K562 (cell line): ENCODE data around the gene KLHL29. TPM values are rescaled to one million over a fixed set of nuclear protein-coding genes. Genes with fewer than 3 reads are reported as not detected.

Source experiments
- ATAC-seq: fragments of 200-7000 bp; cut with Tn5 transposase; 3 replicates; pipeline ENCODE4 v1.9.1; 2020; ENCODE audit warnings: moderate library complexity
- BruUV-seq: library from RNA; stranded (reverse); fragments of 400-500 nt; replicated peaks from 2 replicates; lab custom pipeline; 2021; lab: Mats Ljungman, UMichigan
- CTCF ChIA-PET: fragments of 300-600 bp; formaldehyde crosslinking; extraction: SDS; loops from one replicate; lab custom pipeline; 2021; ENCODE audit warnings: low intra/inter-chr PET ratio; lab: Yijun Ruan, JAX
- POLR2A ChIA-PET: fragments of 300-600, 350-650 bp; sonication (Branson Sonifier 250); formaldehyde crosslinking; extraction: SDS; loops from one replicate; lab custom pipeline; 2021; ENCODE audit warnings: antibody characterized with exemption, inconsistent platforms; lab: Yijun Ruan, JAX
- DNase-seq, 4 experiments: peaks; one replicate each; pipeline versions ENCODE4 v3.0.0 to v3.0.0-alpha.2; 2011 to 2018; ENCODE audit warnings: low spot score in 3 of 4, mixed read lengths in 3 of 4; ENCODE audit errors: extremely low read depth in 1 of 4
- FAIRE-seq: peaks from 2 replicates; lab custom pipeline; 2011; peaks lifted over from hg19 to GRCh38; lab: Jason Lieb, UNC
- H2AFZ ChIP-seq: 2 replicates; pipeline ENCODE4 v1.6.0; 2011; ENCODE audit warnings: low read depth, low read length, control low read depth, inconsistent platforms
- H3K27ac ChIP-seq: fragments of 200-600 bp; 3 replicates; pipeline ENCODE4 v1.8.0; 2011; ENCODE audit warnings: low read depth, mild to moderate bottlenecking, control low read depth, inconsistent platforms, low read length, moderate library complexity, mixed read lengths; ENCODE audit errors: extremely low read depth
- H3K27me3 ChIP-seq, 2 experiments: fragments of 300-600 bp in 1 of 2; 2 replicates in 1 of 2; 3 replicates in 1 of 2; pipeline versions ENCODE4 v1.6.0 to v1.8.0; 2011; ENCODE audit warnings: inconsistent platforms in 2 of 2, low read length in 2 of 2, mild to moderate bottlenecking in 1 of 2, mixed read lengths in 1 of 2, moderate library complexity in 1 of 2; ENCODE audit not compliant: control insufficient read depth in 2 of 2, insufficient read depth in 2 of 2
- H3K36me3 ChIP-seq: fragments of 300-600 bp; 3 replicates; pipeline ENCODE4 v1.8.0; 2011; ENCODE audit warnings: mild to moderate bottlenecking, low read length, inconsistent platforms; ENCODE audit not compliant: control insufficient read depth, insufficient read depth
- H3K4me1 ChIP-seq, 2 experiments: fragments of 200-600 bp in 1 of 2; replicated peaks in 1 of 2; 2 replicates in 1 of 2; 3 replicates in 1 of 2; pipeline versions ENCODE4 v1.5.1 to v1.8.0; 2011; ENCODE audit warnings: inconsistent platforms in 2 of 2, low read length in 2 of 2, mild to moderate bottlenecking in 1 of 2, mixed read lengths in 1 of 2, moderate library complexity in 1 of 2; ENCODE audit not compliant: control insufficient read depth in 2 of 2, insufficient read depth in 2 of 2
- H3K4me2 ChIP-seq: 2 replicates; pipeline ENCODE4 v1.6.1; 2011; ENCODE audit warnings: low read length, control low read depth, inconsistent platforms, mixed read lengths; ENCODE audit not compliant: insufficient read depth
- H3K4me3 ChIP-seq: fragments of 200-600 bp; sonication (generic), shearing (Covaris generic); 2 replicates; pipeline ENCODE4 v1.5.1; 2016; ENCODE audit warnings: control low read depth, inconsistent platforms
- H3K79me2 ChIP-seq: fragments of 200-600 bp; 3 replicates; pipeline ENCODE4 v1.8.0; 2011; ENCODE audit warnings: low read length, inconsistent platforms; ENCODE audit not compliant: control insufficient read depth, insufficient read depth
- H3K9ac ChIP-seq, 2 experiments: 2 replicates each; pipeline versions ENCODE4 v1.6.0 to v1.6.1; 2011; ENCODE audit warnings: low read depth in 2 of 2, low read length in 2 of 2, control low read depth in 1 of 2, inconsistent platforms in 1 of 2, mild to moderate bottlenecking in 1 of 2, mixed read lengths in 1 of 2; ENCODE audit not compliant: insufficient read depth in 1 of 2
- H3K9me1 ChIP-seq: one replicate; pipeline ENCODE4 v1.6.0; 2011; ENCODE audit warnings: inconsistent platforms, mild to moderate bottlenecking, low read length, moderate library complexity; ENCODE audit not compliant: control insufficient read depth, insufficient read depth
- H3K9me3 ChIP-seq: replicated peaks from 2 replicates; pipeline ENCODE4 v1.5.1; 2011; ENCODE audit warnings: low read depth, low read length, inconsistent platforms; ENCODE audit not compliant: control insufficient read depth, insufficient read depth
- H4K20me1 ChIP-seq: replicated peaks from 2 replicates; pipeline ENCODE4 v1.6.1; 2011; ENCODE audit warnings: low read length, inconsistent platforms, mixed read lengths; ENCODE audit not compliant: control insufficient read depth, insufficient read depth
- GABPB1 ChIP-seq: sonication (generic); formaldehyde crosslinking; IDR thresholded peaks from 2 replicates; pipeline ENCODE4 v1.8.0; 2022; ENCODE audit warnings: mild to moderate bottlenecking, missing genetic modification reagents
- HMG20B ChIP-seq: fragments of 250-450 bp; sonication (Bioruptor Pico); IDR thresholded peaks from 2 replicates; pipeline ENCODE4 v1.5.0; 2021; ENCODE audit warnings: mild to moderate bottlenecking
- HOXB6 ChIP-seq: fragments of 250-450 bp; sonication (Bioruptor Pico); IDR thresholded peaks from 2 replicates; pipeline ENCODE4 v1.5.1; 2022; ENCODE audit warnings: mild to moderate bottlenecking, borderline replicate concordance
- NFXL1 ChIP-seq: fragments of 450-650 bp; formaldehyde crosslinking; IDR thresholded peaks from 2 replicates; pipeline ENCODE4 v1.4.0; 2021; ENCODE audit warnings: mild to moderate bottlenecking
- PHF8 ChIP-seq: fragments of 200-600 bp; sonication (generic); IDR thresholded peaks from 2 replicates; pipeline ENCODE4 v1.6.1; 2012; ENCODE audit warnings: mixed run types, mild to moderate bottlenecking, inconsistent platforms, low read length, moderate library complexity, borderline replicate concordance
- RBFOX2 ChIP-seq: fragments of 200-400 bp; formaldehyde crosslinking; IDR thresholded peaks from 2 replicates; pipeline ENCODE4 v1.6.1; 2017; ENCODE audit warnings: low read depth, mild to moderate bottlenecking, low read length, moderate library complexity
- SAFB ChIP-seq: fragments of 200-400 bp; formaldehyde crosslinking; IDR thresholded peaks from 2 replicates; pipeline ENCODE4 v1.6.1; 2017; ENCODE audit warnings: low read depth, low read length, borderline replicate concordance
- SIX5 ChIP-seq, 2 experiments: IDR thresholded peaks; 2 replicates each; pipeline ENCODE4 v1.6.1; 2011; ENCODE audit warnings: low read length in 2 of 2, borderline replicate concordance in 1 of 2, low read depth in 1 of 2, mild to moderate bottlenecking in 1 of 2, moderate library complexity in 1 of 2; ENCODE audit not compliant: insufficient read depth in 1 of 2
- SMAD2 ChIP-seq: fragments of 150-350 bp; IDR thresholded peaks from 2 replicates; pipeline ENCODE4 v1.6.1; 2014; ENCODE audit warnings: low read depth, mild to moderate bottlenecking, low read length
- SMARCE1 ChIP-seq: fragments of 450-650 bp; IDR thresholded peaks from 2 replicates; pipeline ENCODE4 v1.7.1; 2016; ENCODE audit warnings: mild to moderate bottlenecking
- ZFP30 ChIP-seq: fragments of 250-450 bp; sonication (Bioruptor Pico); IDR thresholded peaks from 2 replicates; pipeline ENCODE4 v1.8.0; 2022; ENCODE audit warnings: moderate library complexity, mild to moderate bottlenecking, inconsistent platforms, borderline replicate concordance
- ZNF217 ChIP-seq: sonication (generic); formaldehyde crosslinking; IDR thresholded peaks from 2 replicates; pipeline ENCODE4 v1.8.0; 2022; ENCODE audit warnings: mild to moderate bottlenecking, missing genetic modification reagents
- ZNF707 ChIP-seq: fragments of 250-450 bp; sonication (Bioruptor Pico); conservative IDR thresholded peaks from 2 replicates; pipeline ENCODE4 v1.8.0; 2022; ENCODE audit warnings: inconsistent platforms, mild to moderate bottlenecking, moderate library complexity
- WGBS: fragments of 100-300 bp; shearing (Covaris generic); methylation state at CpG from one replicate; pipeline ENCODE4 v1.1.6; 2016; ENCODE audit warnings: low coverage, mixed read lengths; ENCODE audit not compliant: insufficient coverage; ENCODE audit errors: missing lambda C conversion rate; 5-methylcytosine and 5-hydroxymethylcytosine counted together
- in situ Hi-C: fragments of 300-500 bp; cut with MboI; formaldehyde crosslinking; loops from 4 replicates; pipeline ENCODE4 v1.15.0; 2018; ENCODE audit warnings: inconsistent platforms, mixed read lengths
- intact Hi-C: fragments of 100-400 bp; cut with micrococcal nuclease; formaldehyde crosslinking; loops from 2 replicates; pipeline ENCODE4 v1.14.2; 2022
- polyA plus RNA-seq, 8 experiments: library from polyadenylated mRNA; depleted of rRNA in 4 of 8; stranded (reverse) in 5 of 8; unstranded in 3 of 8; fragments of >200 nt; fragmentation: Nextera tagmentation in 2 of 8; fragmentation: Illumina TruSeq in 1 of 8; extraction: Ambion mirVana in 2 of 8; extraction: Trizol in 1 of 8; gene quantifications; 2 replicates each; pipeline versions ENCODE4 v1.2.1 to v1.2.3, GENCODE V29; 2011 to 2014; ENCODE audit warnings: inconsistent platforms in 1 of 8, missing spikeins in 1 of 8
- total RNA-seq, 7 experiments: library from RNA; depleted of rRNA in 6 of 7; stranded (reverse); fragments of >200 nt in 6 of 7; fragmentation: Illumina TruSeq in 2 of 7; extraction: Trizol in 2 of 7; gene quantifications; 2 replicates each; pipeline versions ENCODE4 v1.2.1 to v1.2.3, GENCODE V29; 2011 to 2021; ENCODE audit warnings: low replicate concordance in 1 of 7
- TF ChIP-seq, protein P1 (sequence below), 2 experiments: IDR thresholded peaks; 2 replicates each; pipeline ENCODE4 v1.6.1; 2011; ENCODE audit warnings: borderline replicate concordance in 1 of 2, control low read depth in 1 of 2, low read depth in 1 of 2, low read length in 1 of 2, mild to moderate bottlenecking in 1 of 2, mixed read lengths in 1 of 2, moderate library complexity in 1 of 2; ENCODE audit not compliant: insufficient read depth in 1 of 2, insufficient read length in 1 of 2, poor library complexity in 1 of 2, severe bottlenecking in 1 of 2; ENCODE audit errors: extremely low read depth in 1 of 2
- TF ChIP-seq, protein P2 (sequence below): sonication (generic); formaldehyde crosslinking; IDR thresholded peaks from 2 replicates; pipeline ENCODE4 v1.8.0; 2023; ENCODE audit warnings: mild to moderate bottlenecking, missing genetic modification reagents
- TF ChIP-seq, protein P3 (sequence below): fragments of 450-650 bp; IDR thresholded peaks from 2 replicates; pipeline ENCODE4 v1.6.1; 2016; ENCODE audit warnings: borderline replicate concordance

KLHL29 gene
- total and polyA plus RNA-seq, 9 of the 15 experiments (the other 6 are each of a cell fraction or from before 2014, with no cell fraction given), result 0.03 to 0.31 (median 0.08) TPM; not detected in 1

DNA sequence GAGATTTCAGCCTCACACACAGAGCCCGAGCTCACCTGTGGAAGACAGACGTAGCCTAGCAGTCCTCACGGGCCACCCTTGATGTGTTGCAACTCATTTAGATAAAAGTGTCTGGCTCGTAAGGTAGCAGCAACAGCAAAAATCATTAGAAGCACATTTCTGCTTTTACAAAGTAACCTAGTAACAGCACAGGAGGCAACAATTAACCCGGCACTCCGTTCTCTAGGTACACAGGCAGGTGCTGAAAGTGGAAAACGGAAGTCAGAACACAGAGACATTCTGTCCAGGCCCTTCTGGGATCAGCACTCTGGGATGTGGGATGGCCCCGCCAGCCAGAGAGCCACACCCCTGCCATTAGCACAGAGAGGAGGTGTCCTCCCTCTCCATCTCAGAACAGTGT is 99.3 kb downstream of the KLHL29 start:
- no peak overlapping the region for H3K27ac ChIP-seq
- intact Hi-C loops (no loop called here), in situ Hi-C loops (no loop called here)
- FAIRE-seq, result no peak
- no peak for ATAC-seq
- no peak overlapping the region for H2AFZ ChIP-seq
- BruUV-seq, result no TSS peak
- H3K9me3 ChIP-seq, result no peaks in the 10 kb centered on the region
- no peaks in the 10 kb centered on the region for H3K9me1 ChIP-seq
- H3K9ac ChIP-seq, result no peak overlapping the region
- H3K4me1 ChIP-seq, result no peaks in the 10 kb centered on the region
- no peak for DNase-seq
- H3K4me2 ChIP-seq, result no peak overlapping the region
- no peaks in the 10 kb centered on the region for H3K36me3 ChIP-seq
- CTCF ChIA-PET, result interaction anchor here (0.5 kb wide), 1 partner anchor 755 kb away, joined by 3 read pairs; no protein-coding TSS in a partner anchor
- POLR2A ChIA-PET, result no interaction called here
- H4K20me1 ChIP-seq, result no peaks in the 10 kb centered on the region
- no peaks in the 10 kb centered on the region for H3K79me2 ChIP-seq
- no peak overlapping the region for H3K4me3 ChIP-seq
- no peak for TF ChIP-seq NFXL1
- TF ChIP-seq GABPB1 (CRISPR knock-in tag), result no peak
- TF ChIP-seq HOXB6 (CRISPR knock-in tag), result no peak
- TF ChIP-seq ZFP30, result no peak
- no peak for TF ChIP-seq HMG20B (CRISPR knock-in tag)
- TF ChIP-seq SMARCE1, result no peak
- TF ChIP-seq SAFB, result no peak
- TF ChIP-seq, protein P1, sequence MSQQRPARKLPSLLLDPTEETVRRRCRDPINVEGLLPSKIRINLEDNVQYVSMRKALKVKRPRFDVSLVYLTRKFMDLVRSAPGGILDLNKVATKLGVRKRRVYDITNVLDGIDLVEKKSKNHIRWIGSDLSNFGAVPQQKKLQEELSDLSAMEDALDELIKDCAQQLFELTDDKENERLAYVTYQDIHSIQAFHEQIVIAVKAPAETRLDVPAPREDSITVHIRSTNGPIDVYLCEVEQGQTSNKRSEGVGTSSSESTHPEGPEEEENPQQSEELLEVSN (IDR thresholded peaks at IDR 0.05; ENCODE audit: borderline replicate concordance in 1 of 2, extremely low read depth in 1 of 2, insufficient read depth in 1 of 2, insufficient read length in 1 of 2, low read depth in 1 of 2, low read length in 1 of 2, poor library complexity in 1 of 2, severe bottlenecking in 1 of 2), result no peak
- TF ChIP-seq, protein P2, sequence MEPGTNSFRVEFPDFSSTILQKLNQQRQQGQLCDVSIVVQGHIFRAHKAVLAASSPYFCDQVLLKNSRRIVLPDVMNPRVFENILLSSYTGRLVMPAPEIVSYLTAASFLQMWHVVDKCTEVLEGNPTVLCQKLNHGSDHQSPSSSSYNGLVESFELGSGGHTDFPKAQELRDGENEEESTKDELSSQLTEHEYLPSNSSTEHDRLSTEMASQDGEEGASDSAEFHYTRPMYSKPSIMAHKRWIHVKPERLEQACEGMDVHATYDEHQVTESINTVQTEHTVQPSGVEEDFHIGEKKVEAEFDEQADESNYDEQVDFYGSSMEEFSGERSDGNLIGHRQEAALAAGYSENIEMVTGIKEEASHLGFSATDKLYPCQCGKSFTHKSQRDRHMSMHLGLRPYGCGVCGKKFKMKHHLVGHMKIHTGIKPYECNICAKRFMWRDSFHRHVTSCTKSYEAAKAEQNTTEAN (CRISPR knock-in tag), result no peak
- TF ChIP-seq, protein P3, sequence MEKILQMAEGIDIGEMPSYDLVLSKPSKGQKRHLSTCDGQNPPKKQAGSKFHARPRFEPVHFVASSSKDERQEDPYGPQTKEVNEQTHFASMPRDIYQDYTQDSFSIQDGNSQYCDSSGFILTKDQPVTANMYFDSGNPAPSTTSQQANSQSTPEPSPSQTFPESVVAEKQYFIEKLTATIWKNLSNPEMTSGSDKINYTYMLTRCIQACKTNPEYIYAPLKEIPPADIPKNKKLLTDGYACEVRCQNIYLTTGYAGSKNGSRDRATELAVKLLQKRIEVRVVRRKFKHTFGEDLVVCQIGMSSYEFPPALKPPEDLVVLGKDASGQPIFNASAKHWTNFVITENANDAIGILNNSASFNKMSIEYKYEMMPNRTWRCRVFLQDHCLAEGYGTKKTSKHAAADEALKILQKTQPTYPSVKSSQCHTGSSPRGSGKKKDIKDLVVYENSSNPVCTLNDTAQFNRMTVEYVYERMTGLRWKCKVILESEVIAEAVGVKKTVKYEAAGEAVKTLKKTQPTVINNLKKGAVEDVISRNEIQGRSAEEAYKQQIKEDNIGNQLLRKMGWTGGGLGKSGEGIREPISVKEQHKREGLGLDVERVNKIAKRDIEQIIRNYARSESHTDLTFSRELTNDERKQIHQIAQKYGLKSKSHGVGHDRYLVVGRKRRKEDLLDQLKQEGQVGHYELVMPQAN, result no peak
- no peak for TF ChIP-seq SIX5 (IDR thresholded peaks at IDR 0.05; ENCODE audit: borderline replicate concordance in 1 of 2, insufficient read depth in 1 of 2, low read depth in 1 of 2, low read length in 2 of 2)
- no peak for TF ChIP-seq RBFOX2
- TF ChIP-seq SMAD2, result no peak
- no peak for TF ChIP-seq ZNF707 (CRISPR knock-in tag)
- TF ChIP-seq ZNF217 (CRISPR knock-in tag), result no peak
- no peak for TF ChIP-seq PHF8
- peaks cover 9 to 67% of the 10 kb centered on the region in 2 experiments; a peak in 4 of 5 replicates for H3K27me3 ChIP-seq
- WGBS, result 0% methylated on average over 8 of the region's 8 CpGs
